ENCODE data around the gene IRAK1BP1.

- TF ChIP-seq CTCF (IDR thresholded peaks at IDR 0.05) (no peak), EZH2phosphoT487 (IDR thresholded peaks at IDR 0.05) (no peak), EZH2 (IDR thresholded peaks at IDR 0.05) (no peak)
Measured at GRCh38 chr6:78844899-78845298, 22.5 kb upstream of the IRAK1BP1 start.

All from neural progenitor cell (in vitro differentiated cells).